GM12891 (cell line): ENCODE results near the gene ARID3C.

ENCODE experiments used
- PAX5 ChIP-seq: IDR thresholded peaks from 2 replicates; pipeline ENCODE4 v1.6.1; 2011; ENCODE audit warnings: low read length, moderate library complexity, mild to moderate bottlenecking; ENCODE audit not compliant: insufficient read depth, severe bottlenecking
- POLR2A ChIP-seq: IDR thresholded peaks from 2 replicates; pipeline ENCODE4 v1.6.1; 2011; ENCODE audit warnings: low read depth, low read length, control low read depth
- POLR2AphosphoS5 ChIP-seq: IDR thresholded peaks from 2 replicates; pipeline ENCODE4 v1.6.1; 2011; ENCODE audit warnings: low read depth, low read length, control low read depth
- TAF1 ChIP-seq: IDR thresholded peaks from 2 replicates; pipeline ENCODE4 v1.6.1; 2011; ENCODE audit warnings: low read depth, low read length, control low read depth

DNA sequence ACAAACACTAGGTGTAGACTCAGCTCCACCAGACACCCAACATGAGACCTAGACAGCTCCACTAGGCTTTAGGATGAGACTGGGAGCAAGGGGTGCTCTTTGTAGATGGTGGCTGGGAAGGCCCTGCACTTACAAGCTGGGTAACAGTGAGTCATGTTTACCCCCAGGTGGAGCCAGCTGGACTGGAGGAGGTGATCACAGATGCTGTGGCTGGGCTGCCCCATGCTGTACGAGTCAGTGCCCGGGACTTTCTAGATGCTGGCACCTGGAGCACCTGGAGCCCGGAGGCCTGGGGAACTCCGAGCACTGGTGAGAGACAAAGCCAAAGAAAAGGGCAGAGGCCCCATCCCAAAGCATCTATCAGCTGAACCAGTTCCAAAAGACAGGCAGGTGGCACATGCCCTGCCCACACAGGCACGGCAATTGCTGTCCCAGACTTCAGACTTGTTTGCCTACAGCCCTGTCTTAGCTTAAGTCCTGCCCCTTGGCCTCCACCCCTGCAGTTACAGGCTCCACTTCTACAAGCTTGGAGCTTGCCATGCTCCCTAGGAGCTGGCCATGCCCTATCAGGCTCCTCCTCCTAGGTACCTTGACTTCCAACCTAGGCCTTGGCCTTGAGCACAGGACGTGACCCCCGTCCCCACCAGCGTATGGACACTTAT lies 30.9 kb upstream of the ARID3C start:
- TF ChIP-seq POLR2A (no peak), PAX5 (no peak), TAF1 (no peak), POLR2AphosphoS5 (no peak)
